ENCODE data around the gene TENT5C. TPM values are rescaled to one million over a fixed set of nuclear protein-coding genes. Genes with fewer than 3 reads are reported as not detected.
A peak's percentile ranks its signal among the peaks of the same experiment; 100 is the strongest.

The TENT5C gene
- total RNA-seq, 4 donors from 2014 or later: 1.9 to 4.3 (median 2.8) TPM

GRCh38 chr1:117663156-117663902, 57.5 kb downstream of the TENT5C start:
- intact Hi-C loops (cut with DNase I; ENCODE audit: low total_unique reads): no loop called here
- TF ChIP-seq POLR2A (IDR thresholded peaks at IDR 0.05) (no peak), CTCF (IDR thresholded peaks at IDR 0.05) (no peak)
- 85 to 90% methylated on average over 7 of the region's 7 CpGs for WGBS, 2 donors
- no peak overlapping the region for H3K4me3 ChIP-seq (ENCODE audit: low read depth, poor library complexity, severe bottlenecking)
- DNase-seq (ENCODE audit: low spot score in 2 of 2): no peak

- intact Hi-C loops (cut with DNase I; ENCODE audit: low total_unique reads): no loop called here
- H3K4me3 ChIP-seq (ENCODE audit: low read depth, poor library complexity, severe bottlenecking): no peak overlapping the region
- no peak for TF ChIP-seq CTCF (IDR thresholded peaks at IDR 0.05)
- TF ChIP-seq POLR2A (IDR thresholded peaks at IDR 0.05): no peak
- DNase-seq (ENCODE audit: low spot score in 2 of 2): no peak
- 83 to 87% methylated on average over 6 of the region's 6 CpGs for WGBS, 2 donors
These were observed 58.5 kb downstream of the TENT5C start for GRCh38 chr1:117664314-117664713.

GRCh38 chr1:117665556-117666270, 59.9 kb downstream of the TENT5C start:
- intact Hi-C loops (cut with DNase I; ENCODE audit: low total_unique reads): no loop called here
- H3K4me3 ChIP-seq (ENCODE audit: low read depth, poor library complexity, severe bottlenecking): no peak overlapping the region
- TF ChIP-seq CTCF (IDR thresholded peaks at IDR 0.05) (no peak), POLR2A (IDR thresholded peaks at IDR 0.05) (no peak)
- DNase-seq (ENCODE audit: low spot score in 2 of 2): peak in 1 of 2 donors; percentile 18
- WGBS, 2 donors: 88 to 91% methylated on average over 5 of the region's 5 CpGs

- WGBS, 2 donors: 79 to 91% methylated on average over 7 of the region's 7 CpGs
- H3K4me3 ChIP-seq (ENCODE audit: low read depth, poor library complexity, severe bottlenecking): no peak overlapping the region
- peak in 1 of 2 donors; percentile 56 for DNase-seq (ENCODE audit: low spot score in 2 of 2)
- TF ChIP-seq CTCF (IDR thresholded peaks at IDR 0.05): no peak
- no peak for TF ChIP-seq POLR2A (IDR thresholded peaks at IDR 0.05)
- intact Hi-C loops (cut with DNase I; ENCODE audit: low total_unique reads): no loop called here
These were observed 63.7 kb downstream of the TENT5C start for GRCh38 chr1:117669572-117669971.

GRCh38 chr1:117670976-117671780, 65.3 kb downstream of the TENT5C start:
- no peak overlapping the region for H3K4me3 ChIP-seq (ENCODE audit: low read depth, poor library complexity, severe bottlenecking)
- 89 to 91% methylated on average over 15 of the region's 15 CpGs for whole genome bisulfite sequencing, 2 donors
- peak in 1 of 2 donors; percentile 64 for DNase-seq (ENCODE audit: low spot score in 2 of 2)
- TF ChIP-seq CTCF (IDR thresholded peaks at IDR 0.05): no peak
- TF ChIP-seq POLR2A (IDR thresholded peaks at IDR 0.05): no peak
- intact Hi-C loops (cut with DNase I; ENCODE audit: low total_unique reads): no loop called here
